BJ (cell line): ENCODE data around the gene ARVCF. TPM values are rescaled to one million over a fixed set of nuclear protein-coding genes. Genes with fewer than 3 reads are reported as not detected.

Source experiments
- CTCF ChIA-PET: fragments of 350-600 bp; formaldehyde crosslinking; extraction: SDS; loops from one replicate; lab custom pipeline; 2021; ENCODE audit warnings: antibody characterized with exemption, inconsistent platforms; lab: Yijun Ruan, JAX
- POLR2A ChIA-PET: fragments of 300-600 bp; sonication (Branson Sonifier 250); formaldehyde crosslinking; extraction: SDS; loops from one replicate; lab custom pipeline; 2021; ENCODE audit warnings: antibody characterized with exemption; lab: Charles Lee
- DNase-seq: peaks from one replicate; pipeline ENCODE4 v3.0.0-alpha.2; 2011; ENCODE audit warnings: low read depth
- H3K27me3 ChIP-seq: 2 replicates; pipeline ENCODE4 v1.6.0; 2011; ENCODE audit warnings: low read length; ENCODE audit not compliant: control insufficient read depth, insufficient read depth
- H3K36me3 ChIP-seq: 2 replicates; pipeline ENCODE4 v1.5.1; 2011; ENCODE audit warnings: low read length; ENCODE audit not compliant: control insufficient read depth, insufficient read depth
- H3K4me3 ChIP-seq: 2 replicates; pipeline ENCODE4 v1.5.1; 2011; ENCODE audit warnings: low read depth, mild to moderate bottlenecking, control low read depth, low read length
- CTCF ChIP-seq: IDR thresholded peaks from 2 replicates; pipeline ENCODE4 v1.5.1; 2011; ENCODE audit warnings: low read depth, mild to moderate bottlenecking, control low read depth, inconsistent platforms, low read length, moderate library complexity; ENCODE audit not compliant: insufficient read depth
- polyA plus RNA-seq: library from polyadenylated mRNA; depleted of rRNA; stranded (reverse); fragments of >200 nt; gene quantifications from 2 replicates; pipeline ENCODE4 v1.2.3, GENCODE V29; 2011

The ARVCF gene
- polyA plus RNA-seq, 1 experiment, result 3.8 TPM

DNA sequence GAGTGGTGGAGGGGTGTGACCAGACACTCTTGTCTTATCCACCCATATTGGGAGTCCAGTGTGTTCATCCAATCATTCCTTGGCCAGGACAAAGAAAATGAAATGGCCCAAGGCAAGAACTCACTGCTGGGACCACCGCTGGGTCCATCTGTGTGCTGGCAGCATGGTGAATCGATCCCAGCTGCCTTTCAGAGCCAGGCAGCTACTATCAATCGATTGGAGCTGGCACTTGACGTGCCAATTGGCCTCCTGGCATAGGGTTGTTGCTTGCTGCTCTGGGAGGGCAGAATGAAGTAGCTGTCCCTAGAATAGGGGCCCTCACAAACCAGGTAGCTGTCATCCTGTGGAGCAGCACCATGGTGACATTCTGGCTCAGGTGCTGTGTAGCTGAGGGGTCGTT, 1.4 kb upstream of the ARVCF start:
- TF ChIP-seq CTCF, result no peak
- CTCF ChIA-PET, result interaction anchor here (0.7 to 0.8 kb wide), 2 partner anchors 14 to 17 kb away, joined by 3 read pairs; no protein-coding TSS in a partner anchor
- Histone ChIP-seq H3K36me3 (no peaks in the 10 kb centered on the region), H3K27me3 (peaks cover 6% of the 10 kb centered on the region), H3K4me3 (no peak overlapping the region)
- POLR2A ChIA-PET, result no interaction called here
- DNase-seq, result no peak

GRCh38 chr22:20017622-20017958, 967 bp upstream of the ARVCF start:
- Histone ChIP-seq H3K4me3 (no peak overlapping the region), H3K27me3 (peaks cover 6% of the 10 kb centered on the region), H3K36me3 (no peaks in the 10 kb centered on the region)
- CTCF ChIA-PET, result interaction anchor here (0.7 to 0.8 kb wide), 2 partner anchors 15 to 17 kb away, joined by 3 read pairs; no protein-coding TSS in a partner anchor
- no peak for TF ChIP-seq CTCF
- no peak for DNase-seq
- POLR2A ChIA-PET, result no interaction called here

DNA sequence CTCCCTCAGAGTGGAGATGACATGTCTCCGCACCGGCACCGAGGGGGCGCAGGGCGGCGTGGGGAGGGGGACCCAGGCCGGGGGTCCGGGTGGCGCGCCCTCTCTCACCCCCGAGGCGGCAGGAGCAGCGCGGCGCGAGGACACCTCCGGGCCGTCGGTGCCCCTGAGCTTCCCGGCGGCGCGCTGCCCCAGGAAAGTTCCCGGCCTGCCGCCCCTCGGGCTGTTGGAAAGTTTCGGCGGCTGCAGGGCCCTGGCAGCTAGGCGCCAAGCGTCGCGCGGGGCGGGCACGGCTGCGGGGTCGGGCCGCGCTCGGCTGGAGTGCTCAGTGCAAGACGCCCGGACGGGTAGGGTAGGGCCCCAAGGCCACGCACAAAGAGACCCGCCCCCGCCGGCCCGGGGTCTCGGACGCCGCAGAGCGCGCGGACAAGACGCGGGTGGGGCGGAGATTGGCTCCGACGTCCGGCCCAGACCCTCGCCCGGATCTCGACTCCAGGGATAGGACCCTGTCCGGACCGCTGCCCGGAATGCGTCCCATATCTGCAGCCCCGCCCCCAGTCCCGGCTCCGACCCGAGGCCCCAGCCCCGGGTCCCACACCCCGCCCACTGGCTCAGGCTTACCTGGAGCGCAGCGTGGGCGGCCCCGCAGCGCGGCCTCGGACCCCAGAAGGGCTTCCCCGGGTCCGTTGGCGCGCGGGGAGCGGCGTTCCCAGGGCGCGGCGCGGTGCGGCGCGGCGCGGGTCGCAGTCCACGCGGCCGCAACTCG, 471 bp downstream of the ARVCF start:
- CTCF ChIA-PET, result interaction anchor here (1.8 to 6.3 kb wide), 4 partner anchors 26 to 286 kb away, joined by 5 to 97 read pairs (median 20); no protein-coding TSS in a partner anchor
- Histone ChIP-seq H3K4me3 (peak overlapping the region; percentile 54), H3K36me3 (no peaks in the 10 kb centered on the region), H3K27me3 (peaks cover 6% of the 10 kb centered on the region)
- TF ChIP-seq CTCF, result no peak
- no peak for DNase-seq
- POLR2A ChIA-PET, result no interaction called here

DNA sequence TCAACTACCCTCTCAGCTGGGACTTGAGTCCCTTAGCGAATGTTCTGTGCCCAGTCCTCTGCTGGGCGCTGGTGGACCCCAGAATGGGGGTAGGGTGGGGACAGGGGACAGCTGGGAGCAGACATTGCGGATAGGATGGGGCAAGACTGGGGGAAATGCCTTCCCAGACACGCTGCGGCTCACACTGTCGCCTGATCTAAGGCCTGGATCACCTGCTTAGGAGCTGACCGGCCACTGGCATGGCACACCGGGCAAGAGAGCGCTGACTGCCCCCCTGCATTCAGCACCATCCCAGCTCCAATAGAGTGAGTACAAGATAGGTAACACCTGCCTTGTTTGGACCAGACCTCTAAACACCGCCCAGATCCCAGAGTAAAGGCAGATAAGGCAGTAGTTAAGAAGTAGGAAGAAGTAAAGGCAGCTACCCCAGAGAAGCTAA, 1.4 kb downstream of the ARVCF start:
- DNase-seq, result no peak
- no peak for TF ChIP-seq CTCF
- peaks cover 6% of the 10 kb centered on the region for H3K27me3 ChIP-seq
- no peak overlapping the region for H3K4me3 ChIP-seq
- POLR2A ChIA-PET, result no interaction called here
- CTCF ChIA-PET, result interaction anchor here (1.2 to 6.3 kb wide), 5 partner anchors 25 to 285 kb away, joined by 3 to 97 read pairs (median 12); no protein-coding TSS in a partner anchor
- no peaks in the 10 kb centered on the region for H3K36me3 ChIP-seq

GRCh38 chr22:20014526-20015186, 2.0 kb downstream of the ARVCF start:
- Histone ChIP-seq H3K27me3 (peaks cover 6% of the 10 kb centered on the region), H3K36me3 (no peaks in the 10 kb centered on the region), H3K4me3 (no peak overlapping the region)
- ChIA-PET CTCF (interaction anchor here (1.2 to 6.3 kb wide), 8 partner anchors 19 to 284 kb away, joined by 3 to 97 read pairs (median 11); no protein-coding TSS in a partner anchor), POLR2A (no interaction called here)
- no peak for DNase-seq
- no peak for TF ChIP-seq CTCF
